ENCODE results near the gene TMEM190.

The TMEM190 gene

DNA sequence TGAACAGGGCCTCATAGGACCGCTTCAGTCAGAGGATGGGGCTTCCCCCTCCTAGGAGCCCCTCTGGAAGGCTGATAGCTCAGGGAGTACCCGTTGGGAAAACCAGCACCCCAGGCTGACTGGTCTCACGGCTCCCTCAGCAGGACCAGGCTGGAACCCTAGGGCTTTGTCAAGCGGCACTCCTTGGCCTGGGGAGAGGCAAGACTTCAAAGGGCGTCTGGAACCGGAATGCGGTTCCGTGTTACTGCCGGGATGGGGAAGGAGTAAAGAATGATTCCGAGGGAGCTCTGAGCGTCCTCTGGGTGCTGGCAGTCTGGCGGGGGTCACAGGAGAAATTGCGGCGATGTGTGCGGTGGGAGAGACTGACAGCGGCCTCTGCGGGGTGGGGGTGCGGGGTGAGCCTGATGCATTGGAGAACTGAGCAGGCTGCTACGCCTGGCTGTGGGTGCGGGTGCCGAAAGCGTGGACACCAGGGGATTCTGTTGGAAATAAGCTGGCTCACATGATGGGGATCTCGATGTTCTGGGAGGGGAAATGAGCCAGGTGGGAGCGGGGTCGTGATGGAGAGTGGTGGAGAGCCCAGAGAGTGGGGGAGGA lies 24.0 kb upstream of the TMEM190 start:
- no peak for DNase-seq

- DNase-seq = no peak
Observed at GRCh38 chr19:55353356-55353802, 23.2 kb upstream of the TMEM190 start.

GRCh38 chr19:55353803-55354697 lies 22.6 kb upstream of the TMEM190 start:
- DNase-seq = peak; percentile 32

- DNase-seq = no peak
Observed at GRCh38 chr19:55354698-55355212, 21.9 kb upstream of the TMEM190 start, which contains the start of gene COX6B2. Gene COX6B2, minus strand, starts transcription at chr19:55354719. Its CDS starts 198 bp downstream, at chr19:55354521.

DNA sequence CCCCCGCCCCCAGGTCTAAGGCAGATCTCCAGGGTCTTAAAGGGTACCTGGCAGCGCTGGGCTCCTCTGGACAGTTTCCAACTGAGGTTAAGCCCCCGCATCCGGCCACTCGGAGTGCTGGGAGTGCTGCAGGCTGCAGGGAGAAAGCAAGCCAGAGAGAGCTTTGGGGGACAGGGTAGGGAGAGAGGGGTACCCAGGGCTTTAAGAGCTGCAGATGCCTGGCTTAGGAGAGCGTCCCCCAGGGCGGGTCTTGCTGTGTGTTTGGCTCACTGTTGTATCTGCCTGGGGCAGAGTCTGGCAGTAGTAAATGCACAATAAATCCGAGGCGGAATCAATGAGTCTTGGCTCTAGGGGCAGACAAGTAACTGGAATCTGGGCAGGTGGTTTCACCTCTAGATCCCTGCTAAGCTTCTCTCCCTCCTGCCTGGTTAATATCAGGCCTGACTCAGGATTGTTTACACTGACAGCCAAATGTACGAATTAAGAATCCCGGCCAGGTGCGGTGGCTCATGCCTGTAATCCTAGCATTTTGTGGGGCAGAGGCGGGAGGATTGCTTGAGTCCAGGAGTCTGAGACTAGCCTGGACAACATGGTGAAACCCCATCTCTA lies 21.3 kb upstream of the TMEM190 start:
- DNase-seq = no peak

DNA sequence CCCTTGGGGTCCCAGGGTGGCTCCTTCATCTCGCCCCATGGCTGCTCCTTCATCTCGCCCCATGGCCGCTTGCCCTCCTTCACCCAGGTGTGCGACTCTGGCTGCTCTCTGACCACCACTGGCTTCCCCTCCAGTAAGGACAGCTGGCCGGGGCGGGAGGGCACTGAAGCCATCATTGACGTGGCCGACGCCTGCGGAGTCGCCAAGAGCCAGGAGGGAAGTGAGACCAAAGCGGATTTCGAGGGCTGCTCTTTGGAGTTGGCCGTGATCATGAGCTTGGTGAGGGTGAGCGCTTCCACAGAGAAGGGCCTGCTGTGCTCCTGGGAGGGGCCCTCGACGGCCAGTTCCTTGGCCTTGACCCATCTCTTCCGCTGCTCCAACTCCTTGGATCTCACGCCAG lies 18.1 kb upstream of the TMEM190 start:
- no peak for DNase-seq

GRCh38 chr19:55358943-55359908 lies 17.4 kb upstream of the TMEM190 start:
- no peak for DNase-seq

DNA sequence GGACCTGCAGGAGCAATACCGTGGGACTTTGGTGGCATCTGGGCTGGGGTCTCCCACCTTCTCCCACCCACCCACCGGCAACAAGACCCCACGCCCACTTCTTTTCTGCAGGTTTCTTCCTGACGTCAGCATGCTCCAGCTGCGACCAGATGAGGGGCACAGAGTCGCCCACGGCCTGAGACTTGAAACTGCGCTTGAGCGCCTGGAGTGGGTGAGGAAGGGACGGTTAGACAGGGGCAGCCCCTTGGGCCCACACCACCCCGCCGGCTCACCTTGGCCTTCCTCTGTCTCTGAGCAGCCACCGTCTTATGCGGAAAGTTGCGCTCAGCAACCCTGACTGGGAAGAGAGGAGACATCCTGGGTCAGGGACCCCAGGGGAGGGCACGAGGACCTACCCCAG lies 15.7 kb upstream of the TMEM190 start:
- no peak for DNase-seq

DNA sequence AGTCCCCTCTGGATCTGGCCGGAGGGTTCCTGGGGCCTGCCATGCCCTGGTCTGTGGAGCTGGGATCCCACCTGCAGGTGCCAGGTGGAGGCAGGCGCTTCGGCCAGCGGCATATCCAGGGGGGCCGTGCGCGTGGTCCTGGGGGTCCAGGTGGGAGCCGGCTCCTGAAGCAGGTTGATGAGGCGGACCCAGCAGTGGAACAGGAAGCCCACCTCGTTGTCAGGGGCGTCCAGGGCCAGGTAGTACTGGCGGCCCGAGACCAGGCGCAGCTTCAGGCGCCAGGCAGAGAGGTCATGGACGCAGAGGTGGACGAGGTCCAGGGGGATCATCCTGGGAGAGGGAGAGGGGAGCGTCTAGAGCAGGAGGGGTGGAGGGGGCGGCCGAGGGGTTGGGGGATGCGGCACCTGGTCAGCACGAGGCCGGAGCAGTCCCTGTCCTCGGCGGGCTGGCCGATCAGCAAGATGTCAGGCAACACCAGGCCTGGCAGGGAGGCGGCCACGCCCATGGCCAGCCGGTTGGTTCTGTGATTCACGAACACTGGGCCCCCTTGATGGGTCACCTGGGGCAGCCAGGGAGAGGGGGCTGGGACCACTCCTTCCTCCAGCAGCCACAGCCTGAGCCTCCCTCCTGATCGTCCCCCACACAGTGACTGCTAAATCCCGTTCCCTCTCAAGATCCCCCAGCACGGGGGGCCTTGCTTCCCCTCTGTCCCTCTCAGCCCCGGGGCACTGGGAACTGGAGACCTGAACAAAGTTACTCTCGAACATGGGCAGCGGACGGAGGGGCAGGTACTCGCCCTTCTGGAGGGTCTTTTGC lies 14.2 kb upstream of the TMEM190 start:
- DNase-seq = no peak

GRCh38 chr19:55362990-55363716 lies 13.5 kb upstream of the TMEM190 start, which contains the start of gene GARIN5B:
Gene GARIN5B, minus strand, starts transcription at chr19:55363260. Its CDS starts 194 bp downstream, at chr19:55363066.
- DNase-seq = no peak

DNA sequence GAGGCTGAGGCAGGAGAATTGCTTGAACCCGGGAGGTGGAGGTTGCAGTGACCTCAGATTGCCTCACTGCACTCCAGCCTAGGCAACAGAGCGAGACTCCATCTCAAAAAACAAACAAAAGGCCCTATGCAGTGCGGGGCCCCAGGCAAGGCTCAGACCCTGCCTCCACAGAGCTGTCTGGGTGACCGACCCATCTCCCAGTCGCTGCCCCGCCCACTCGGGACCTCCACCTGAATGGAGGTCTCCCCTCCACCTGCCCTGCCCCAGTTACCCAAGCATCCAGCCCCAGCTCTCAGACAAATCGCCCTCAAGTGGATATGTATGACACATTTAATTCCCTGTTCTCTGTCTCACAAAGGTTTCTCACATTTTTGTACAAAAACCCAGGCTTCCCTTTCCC lies 11.4 kb upstream of the TMEM190 start:
- DNase-seq = no peak

DNA sequence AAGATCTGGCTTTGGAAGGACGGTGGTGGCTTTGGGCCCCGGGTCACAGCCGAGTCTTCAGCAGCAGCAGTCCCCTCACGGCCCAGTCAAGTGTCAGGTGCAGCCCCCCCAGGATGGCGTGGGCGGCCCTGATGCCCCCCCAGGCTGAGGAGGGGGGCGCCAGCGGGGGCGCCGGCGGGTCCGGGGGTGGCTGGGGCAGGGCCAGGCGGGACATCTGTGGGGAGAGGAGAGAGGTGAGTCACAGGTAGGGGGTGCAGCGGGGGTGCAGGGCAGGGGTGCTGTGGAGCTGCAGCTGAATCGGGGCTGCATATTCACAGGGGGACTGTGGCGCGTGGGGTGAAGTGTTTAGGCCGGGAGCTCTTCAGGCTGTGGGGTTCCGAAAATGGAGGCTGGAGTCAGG lies 10.7 kb upstream of the TMEM190 start:
- no peak for DNase-seq

GRCh38 chr19:55366790-55367189 lies 9.8 kb upstream of the TMEM190 start:
- no peak for DNase-seq

- DNase-seq = no peak
Observed at GRCh38 chr19:55368106-55368505, 8.5 kb upstream of the TMEM190 start.

- DNase-seq = no peak
Observed at GRCh38 chr19:55368701-55369563, 7.7 kb upstream of the TMEM190 start.

DNA sequence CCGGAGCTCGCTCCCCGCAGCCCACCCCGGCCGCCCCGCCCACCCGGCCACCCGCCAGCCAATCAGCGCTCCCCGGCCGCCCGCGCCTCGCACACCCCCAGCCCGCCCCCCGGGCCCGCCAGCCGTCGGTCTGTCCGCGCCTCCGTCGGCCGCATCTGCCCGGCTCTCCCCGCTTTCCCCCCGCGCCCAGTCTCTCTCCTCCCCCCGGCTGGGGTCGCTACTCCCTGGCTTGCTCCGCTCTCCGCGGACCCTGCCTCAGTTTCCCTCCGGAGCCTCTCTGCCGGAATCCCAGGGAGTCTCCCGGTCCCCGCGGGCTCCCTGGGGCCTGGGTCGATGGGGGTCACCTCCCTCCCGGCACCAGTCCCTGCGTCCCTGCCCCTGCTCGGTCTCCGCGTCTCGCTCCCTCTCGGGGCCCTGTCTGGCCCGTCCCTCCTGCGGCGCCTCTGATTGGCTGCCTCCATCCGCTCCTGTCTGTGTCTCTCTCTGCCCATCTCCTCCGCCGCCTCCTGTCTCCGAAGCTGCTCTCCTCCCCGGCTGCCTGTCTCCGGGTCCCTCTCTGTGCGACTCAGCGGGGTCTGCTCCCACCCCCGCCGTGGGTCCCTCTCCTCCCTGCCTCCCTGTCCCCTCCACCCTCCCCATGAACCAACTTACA lies 6.8 kb upstream of the TMEM190 start:
- no peak for DNase-seq

GRCh38 chr19:55370305-55370988 lies 6.2 kb upstream of the TMEM190 start, which contains the start of gene IL11:
Gene IL11, minus strand, starts transcription at chr19:55370463. Its CDS starts 153 bp downstream, at chr19:55370310.
- DNase-seq = no peak

Data from activated CD4-positive, alpha-beta T cell treated with anti-CD3 and anti-CD28 coated beads, Interleukin-10, Interleukin-2, amounts not matched to agents 100 ng/mL and 50 ng/mL, durations not matched to agents 16 hours and 8 hours (primary cell).